Glomerular visceral epithelial cell (primary cell): ENCODE measurements around the gene FNIP1.
"Not testable (repeated sequence)": the region's sequence is repeated elsewhere in the genome, so short reads cannot be mapped to it uniquely, and the experiment has no call there.

Experiments used
- DNase-seq: peaks from one replicate; pipeline ENCODE4 v3.0.0-alpha.2; 2016; ENCODE audit errors: extremely low spot score

The FNIP1 gene

GRCh38 chr5:131607903-131608540 is 188.8 kb downstream of the FNIP1 start:
- DNase-seq = no peak

DNA sequence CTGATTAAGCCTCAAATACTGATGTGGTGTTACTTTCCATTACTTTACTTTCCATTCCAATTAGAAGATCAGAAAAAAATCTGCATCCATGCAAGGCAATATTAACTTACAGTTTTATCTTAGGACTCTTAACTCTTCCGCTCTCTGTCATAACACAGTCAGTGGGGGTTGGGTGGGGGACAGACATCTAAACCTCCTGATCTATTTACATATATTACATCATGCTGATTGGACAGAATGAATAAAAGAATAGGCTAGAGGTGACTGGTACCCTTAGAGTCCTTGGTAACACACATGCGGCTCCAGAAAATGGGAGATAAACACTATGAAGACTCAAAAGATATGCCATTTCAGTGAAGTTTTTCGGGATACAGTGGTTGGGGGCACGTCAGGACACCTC is 189.4 kb downstream of the FNIP1 start:
- DNase-seq = no peak

DNA sequence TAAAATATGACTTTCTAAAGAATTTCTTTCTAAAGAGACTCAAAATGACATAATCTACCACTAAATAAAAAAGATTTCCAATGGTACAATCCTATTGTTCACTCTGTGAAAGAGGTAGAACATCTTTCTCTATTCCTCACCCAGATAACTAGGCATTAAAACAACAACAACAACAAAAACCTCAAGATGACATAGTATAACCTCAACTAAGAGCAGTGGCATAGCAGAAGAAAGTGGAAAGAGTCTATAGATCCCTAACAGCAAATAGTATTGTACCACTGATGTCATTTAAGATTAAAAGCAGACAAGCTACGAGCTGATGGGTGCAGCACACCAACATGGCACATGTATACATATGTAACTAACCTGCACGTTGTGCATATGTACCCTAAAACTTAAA is 191.7 kb downstream of the FNIP1 start:
- no peak for DNase-seq

DNA sequence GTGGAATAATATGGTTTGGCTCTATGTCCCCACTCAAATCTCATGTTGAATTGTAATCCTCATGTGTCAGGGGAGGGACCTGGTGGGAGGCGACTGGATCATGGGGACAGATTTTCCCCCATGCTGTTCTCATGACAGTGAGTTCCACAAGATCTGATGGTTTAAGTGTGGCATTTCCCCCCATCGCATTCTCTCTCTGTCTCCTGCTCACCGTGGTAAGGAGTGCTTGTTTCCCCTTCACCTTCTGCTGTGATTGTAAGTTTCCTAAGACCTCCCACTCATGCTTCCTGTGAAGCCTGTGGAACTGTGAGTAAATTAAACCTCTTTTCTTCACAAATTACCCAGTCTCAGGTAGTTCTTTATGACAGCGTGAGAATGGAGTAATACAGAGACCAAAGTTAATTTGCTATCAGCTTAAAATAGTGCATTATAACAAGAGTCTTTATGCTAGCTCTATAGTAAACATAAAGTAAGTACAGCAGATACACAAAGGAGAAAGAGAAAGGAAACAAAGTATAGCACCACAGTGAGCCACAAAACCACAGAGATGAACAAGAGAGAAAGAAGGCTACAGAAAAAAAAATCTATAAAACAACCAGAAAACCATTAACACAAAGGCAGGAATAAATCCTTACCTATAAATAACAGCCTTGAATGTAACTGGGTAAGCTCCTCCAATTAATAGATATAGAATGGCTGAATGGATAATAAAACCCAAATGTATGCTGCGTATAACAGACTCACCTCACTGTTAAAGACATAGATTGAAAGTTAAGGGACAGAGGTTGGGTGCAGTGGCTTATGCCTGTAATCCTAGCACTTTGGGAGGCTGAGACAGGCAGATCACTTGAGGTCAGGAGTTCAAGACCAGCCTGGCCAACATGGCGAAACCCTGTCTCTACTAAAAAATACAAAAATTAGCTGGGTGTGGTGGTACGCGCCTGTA is 201.5 kb downstream of the FNIP1 start:
- no peak for DNase-seq

DNA sequence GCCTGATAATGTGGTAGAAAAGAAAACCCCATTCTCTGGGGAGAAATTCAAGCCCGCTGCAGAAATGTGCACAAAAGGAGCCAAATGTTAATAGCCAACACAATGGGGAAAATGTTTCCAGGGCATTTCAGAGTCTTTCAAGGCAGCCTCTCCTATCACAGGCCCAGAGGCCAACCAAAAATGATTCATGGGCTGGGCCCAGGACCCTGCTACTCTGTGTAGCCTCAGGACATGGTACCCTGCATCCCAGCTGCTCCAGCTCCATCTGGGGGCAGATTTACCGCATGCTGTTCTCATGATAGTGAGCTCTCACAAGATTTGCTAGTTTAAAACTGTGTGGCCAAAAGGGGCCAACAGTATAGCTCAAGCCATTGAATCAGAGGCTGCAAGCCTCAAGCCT is 202.9 kb downstream of the FNIP1 start:
- no peak for DNase-seq

GRCh38 chr5:131593436-131593835 is 203.4 kb downstream of the FNIP1 start:
- DNase-seq = not testable (repeated sequence)
